Measurements from ENCODE around the gene SCART1. TPM values are rescaled to one million over a fixed set of nuclear protein-coding genes. Genes with fewer than 3 reads are reported as not detected.

Gene SCART1
- total RNA-seq, 1 experiment from 2014 or later = 0.50 TPM

DNA sequence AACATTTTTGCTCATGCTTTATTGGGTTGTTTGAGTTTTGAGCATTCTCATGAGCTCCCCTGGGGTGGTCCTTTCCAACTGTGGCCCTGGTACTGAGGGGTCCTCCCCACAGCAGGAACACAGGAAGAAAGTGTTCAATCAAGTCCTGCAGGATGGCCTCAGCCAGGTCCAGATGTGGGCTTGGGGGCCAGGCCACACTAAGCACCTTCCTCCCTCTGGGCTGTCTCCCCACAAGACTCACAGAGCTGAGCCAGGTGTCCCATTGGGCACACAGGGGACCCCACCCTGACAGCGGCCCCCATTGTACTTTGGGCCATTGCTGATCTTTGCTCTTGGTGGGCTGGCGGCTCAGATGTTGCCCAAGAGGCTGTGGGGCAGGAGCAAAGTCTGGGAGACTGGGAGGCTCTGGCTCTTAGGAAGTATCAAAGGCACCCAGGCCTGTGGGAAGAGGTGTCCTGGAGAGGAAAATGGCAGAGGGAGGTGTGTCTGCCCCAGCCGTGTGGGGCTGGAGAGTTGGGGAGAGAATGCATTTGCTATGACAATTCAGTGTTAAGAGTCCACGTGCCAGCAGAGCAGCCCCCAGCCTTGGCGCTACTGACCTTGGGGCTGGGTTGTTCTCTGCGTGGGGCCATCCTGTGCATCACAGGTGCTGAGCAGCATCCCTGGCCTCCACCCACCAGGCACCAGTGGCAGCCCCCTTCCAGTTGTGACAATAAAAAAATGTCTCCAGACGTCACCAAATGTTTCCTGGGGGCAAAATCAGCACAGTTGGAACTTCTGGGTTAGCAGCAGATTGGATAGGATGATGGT lies 17.8 kb downstream of the SCART1 start:
- Histone ChIP-seq H3K14ac (ENCODE audit: insufficient read depth, low read length) (no peak overlapping the region), H3K23ac (ENCODE audit: insufficient read length, low read depth, low read length) (no peak overlapping the region), H4K91ac (ENCODE audit: insufficient read length, low read depth, low read length) (no peak overlapping the region), H3K23me2 (ENCODE audit: insufficient read length, low read depth, low read length, poor library complexity, severe bottlenecking) (no peaks in the 10 kb centered on the region), H2BK5ac (ENCODE audit: insufficient read length, low read length) (no peak overlapping the region), H2AK5ac (ENCODE audit: insufficient read length, low read length) (no peak overlapping the region), H4K5ac (ENCODE audit: insufficient read length, low read depth, low read length) (no peak overlapping the region), H2AFZ (ENCODE audit: low read length) (no peak overlapping the region), H3K18ac (ENCODE audit: insufficient read length, low read depth, low read length) (no peak overlapping the region), H3K4me1 (ENCODE audit: insufficient read depth, low read length) (no peaks in the 10 kb centered on the region), H2BK120ac (ENCODE audit: low read depth, low read length, poor library complexity, severe bottlenecking) (no peak overlapping the region), H3K79me2 (ENCODE audit: insufficient read depth, low read length) (no peaks in the 10 kb centered on the region), H4K20me1 (ENCODE audit: control insufficient read depth, insufficient read depth, insufficient read length) (no peaks in the 10 kb centered on the region), H2BK12ac (ENCODE audit: insufficient read length, low read depth, low read length) (no peak overlapping the region), H3K27ac (ENCODE audit: insufficient read length, low read depth, low read length) (no peak overlapping the region), H3K9ac (ENCODE audit: extremely low read depth, insufficient read length, low read length) (no peak overlapping the region), H4K8ac (replicated peaks; ENCODE audit: insufficient read length, low read depth, low read length) (no peak overlapping the region), H3K4ac (ENCODE audit: low read depth, low read length) (no peak overlapping the region), H3T11ph (ENCODE audit: low read length) (no peak overlapping the region), H3K79me1 (ENCODE audit: insufficient read depth, low read depth, low read length, poor library complexity, severe bottlenecking) (no peaks in the 10 kb centered on the region), H3K4me2 (ENCODE audit: insufficient read depth, insufficient read length, low read length) (no peak overlapping the region), H3K56ac (ENCODE audit: insufficient read length, low read depth, low read length) (no peak overlapping the region), H3K27me3 (ENCODE audit: insufficient read depth, low read length) (no peaks in the 10 kb centered on the region), H2BK15ac (ENCODE audit: low read depth, low read length) (no peak overlapping the region), H3K9me3 (ENCODE audit: control insufficient read depth, low read depth, low read length) (peaks cover 82% of the 10 kb centered on the region), H2BK20ac (ENCODE audit: low read depth, low read length, poor library complexity, severe bottlenecking) (no peak overlapping the region)
- Mint-ChIP-seq H3K4me3 (no peak overlapping the region), H3K9me3 (peaks cover 88 to 95% of the 10 kb centered on the region in 2 experiments), H3K4me1 (no peaks in the 10 kb centered on the region), H3K36me3 (ENCODE audit: insufficient read depth in 1 of 3, low read depth in 3 of 3) (peaks cover 13 to 37% (median 13%) of the 10 kb centered on the region in 3 experiments; a peak in 6 of 7 replicates), H3K27me3 (ENCODE audit: low read depth) (peaks cover 2% of the 10 kb centered on the region; the same call in 1 of the 2 replicates), H3K27ac (no peak overlapping the region)
- TF ChIP-seq, protein P1, sequence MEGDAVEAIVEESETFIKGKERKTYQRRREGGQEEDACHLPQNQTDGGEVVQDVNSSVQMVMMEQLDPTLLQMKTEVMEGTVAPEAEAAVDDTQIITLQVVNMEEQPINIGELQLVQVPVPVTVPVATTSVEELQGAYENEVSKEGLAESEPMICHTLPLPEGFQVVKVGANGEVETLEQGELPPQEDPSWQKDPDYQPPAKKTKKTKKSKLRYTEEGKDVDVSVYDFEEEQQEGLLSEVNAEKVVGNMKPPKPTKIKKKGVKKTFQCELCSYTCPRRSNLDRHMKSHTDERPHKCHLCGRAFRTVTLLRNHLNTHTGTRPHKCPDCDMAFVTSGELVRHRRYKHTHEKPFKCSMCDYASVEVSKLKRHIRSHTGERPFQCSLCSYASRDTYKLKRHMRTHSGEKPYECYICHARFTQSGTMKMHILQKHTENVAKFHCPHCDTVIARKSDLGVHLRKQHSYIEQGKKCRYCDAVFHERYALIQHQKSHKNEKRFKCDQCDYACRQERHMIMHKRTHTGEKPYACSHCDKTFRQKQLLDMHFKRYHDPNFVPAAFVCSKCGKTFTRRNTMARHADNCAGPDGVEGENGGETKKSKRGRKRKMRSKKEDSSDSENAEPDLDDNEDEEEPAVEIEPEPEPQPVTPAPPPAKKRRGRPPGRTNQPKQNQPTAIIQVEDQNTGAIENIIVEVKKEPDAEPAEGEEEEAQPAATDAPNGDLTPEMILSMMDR (conservative IDR thresholded peaks at IDR 0.05) = no peak
- WGBS (ENCODE audit: extremely low coverage, insufficient read length, low lambda C conversion rate) = no CpG with 5 or more reads among the region's 7 CpGs
- DNase-seq = no peak

All from H9 (cell line).